RWPE2 (cell line): ENCODE results near the gene POLR3G.

ENCODE experiments used
- ATAC-seq: fragments of 200-7000 bp; cut with Tn5 transposase; 3 replicates; pipeline ENCODE4 v1.9.1; 2021; ENCODE audit warnings: low read depth
- DNase-seq: peaks from one replicate; pipeline ENCODE4 v3.0.0-alpha.2; 2020; ENCODE audit warnings: low spot score
- H3K27ac ChIP-seq: fragments of 450-650 bp; 2 replicates; pipeline ENCODE4 v1.5.1; 2017; ENCODE audit warnings: mild to moderate bottlenecking; ENCODE audit not compliant: poor library complexity, severe bottlenecking
- H3K27me3 ChIP-seq: fragments of 250-450 bp; sonication (Bioruptor Pico); 2 replicates; pipeline ENCODE4 v1.5.1; 2021; ENCODE audit warnings: mild to moderate bottlenecking, moderate library complexity; ENCODE audit not compliant: insufficient read depth, poor library complexity, severe bottlenecking
- H3K36me3 ChIP-seq: fragments of 250-450 bp; sonication (Bioruptor Pico); 2 replicates; pipeline ENCODE4 v1.5.1; 2020; ENCODE audit warnings: low read depth, mild to moderate bottlenecking, moderate library complexity
- H3K4me1 ChIP-seq: fragments of 250-450 bp; sonication (Bioruptor Pico); 2 replicates; pipeline ENCODE4 v1.5.1; 2021; ENCODE audit warnings: mild to moderate bottlenecking, moderate library complexity; ENCODE audit not compliant: insufficient read depth, poor library complexity, severe bottlenecking
- H3K4me3 ChIP-seq: fragments of 250-450 bp; sonication (Bioruptor Pico); 2 replicates; pipeline ENCODE4 v1.5.1; 2021; ENCODE audit warnings: mild to moderate bottlenecking, moderate library complexity; ENCODE audit not compliant: severe bottlenecking
- H3K9me3 ChIP-seq: fragments of 250-450 bp; sonication (Bioruptor Pico); 2 replicates; pipeline ENCODE4 v1.5.1; 2021; ENCODE audit warnings: mild to moderate bottlenecking, moderate library complexity; ENCODE audit not compliant: severe bottlenecking
- TF ChIP-seq, protein P1 (sequence below): fragments of 450-650 bp; IDR thresholded peaks from one replicate; pipeline ENCODE4 v1.5.1; 2017; ENCODE audit warnings: mild to moderate bottlenecking, moderate library complexity; ENCODE audit not compliant: poor library complexity, severe bottlenecking

POLR3G gene

GRCh38 chr5:90474235-90475107, at the start of gene POLR3G, which contains the start of gene MBLAC2:
TSS of gene POLR3G (plus strand) at chr5:90474864. CDS start at chr5:90485568, 10,704 bp downstream.
TSS of gene MBLAC2 (minus strand) at chr5:90474771. CDS start at chr5:90474292, 479 bp downstream.
- Histone ChIP-seq H3K27ac (peak within 1 kb of the TSS; percentile 49), H3K36me3 (0 out of 2 replicates have a peak, but pooled peaks cover 5% of the 10 kb centered on the region), H3K4me3 (peak within 1 kb of the TSS; percentile 73), H3K4me1 (peaks cover 8% of the 10 kb centered on the region), H3K27me3 (no peaks in the 10 kb centered on the region), H3K9me3 (no peaks in the 10 kb centered on the region)
- ATAC-seq (peak; percentile 80), DNase-seq (peak; percentile 94)
- TF ChIP-seq, protein P1, sequence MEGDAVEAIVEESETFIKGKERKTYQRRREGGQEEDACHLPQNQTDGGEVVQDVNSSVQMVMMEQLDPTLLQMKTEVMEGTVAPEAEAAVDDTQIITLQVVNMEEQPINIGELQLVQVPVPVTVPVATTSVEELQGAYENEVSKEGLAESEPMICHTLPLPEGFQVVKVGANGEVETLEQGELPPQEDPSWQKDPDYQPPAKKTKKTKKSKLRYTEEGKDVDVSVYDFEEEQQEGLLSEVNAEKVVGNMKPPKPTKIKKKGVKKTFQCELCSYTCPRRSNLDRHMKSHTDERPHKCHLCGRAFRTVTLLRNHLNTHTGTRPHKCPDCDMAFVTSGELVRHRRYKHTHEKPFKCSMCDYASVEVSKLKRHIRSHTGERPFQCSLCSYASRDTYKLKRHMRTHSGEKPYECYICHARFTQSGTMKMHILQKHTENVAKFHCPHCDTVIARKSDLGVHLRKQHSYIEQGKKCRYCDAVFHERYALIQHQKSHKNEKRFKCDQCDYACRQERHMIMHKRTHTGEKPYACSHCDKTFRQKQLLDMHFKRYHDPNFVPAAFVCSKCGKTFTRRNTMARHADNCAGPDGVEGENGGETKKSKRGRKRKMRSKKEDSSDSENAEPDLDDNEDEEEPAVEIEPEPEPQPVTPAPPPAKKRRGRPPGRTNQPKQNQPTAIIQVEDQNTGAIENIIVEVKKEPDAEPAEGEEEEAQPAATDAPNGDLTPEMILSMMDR, result peak; percentile 50

- Histone ChIP-seq H3K36me3 (no peaks in the 10 kb centered on the region), H3K9me3 (no peaks in the 10 kb centered on the region), H3K4me3 (no peak overlapping the region), H3K27me3 (peaks cover 2% of the 10 kb centered on the region), H3K27ac (no peak overlapping the region), H3K4me1 (no peaks in the 10 kb centered on the region)
- TF ChIP-seq, protein P1, result peak; percentile 75
- DNase-seq (no peak), ATAC-seq (peak; percentile 58; the same call in 1 of the 3 replicates)
Observed at GRCh38 chr5:90434116-90434714, 40.4 kb upstream of the POLR3G start.

- no peak for ATAC-seq
- TF ChIP-seq, protein P1, result no peak
- no peaks in the 10 kb centered on the region for H3K36me3 ChIP-seq
- no peaks in the 10 kb centered on the region for H3K27me3 ChIP-seq
- H3K9me3 ChIP-seq, result no peaks in the 10 kb centered on the region
- H3K27ac ChIP-seq, result no peak overlapping the region
- H3K4me3 ChIP-seq, result no peak overlapping the region
- no peak for DNase-seq
- peaks cover 10% of the 10 kb centered on the region for H3K4me1 ChIP-seq
Observed at GRCh38 chr5:90437663-90438062, 37.0 kb upstream of the POLR3G start.

- H3K27me3 ChIP-seq, result no peaks in the 10 kb centered on the region
- DNase-seq, result no peak
- H3K4me1 ChIP-seq, result peaks cover 10% of the 10 kb centered on the region
- H3K27ac ChIP-seq, result no peak overlapping the region
- no peak overlapping the region for H3K4me3 ChIP-seq
- TF ChIP-seq, protein P1, result no peak
- H3K36me3 ChIP-seq, result no peaks in the 10 kb centered on the region
- no peaks in the 10 kb centered on the region for H3K9me3 ChIP-seq
- peak; percentile 21; the same call in 1 of the 3 replicates for ATAC-seq
Observed at GRCh38 chr5:90438100-90438499, 36.6 kb upstream of the POLR3G start.
